NB4 (cell line): ENCODE data around the gene LGR5.

Experiments
- CTCF ChIP-seq: IDR thresholded peaks from one replicate; pipeline ENCODE4 v1.5.1; 2012; ENCODE audit warnings: low read depth, low read length
- POLR2A ChIP-seq: IDR thresholded peaks from 2 replicates; pipeline ENCODE4 v1.6.1; 2011; ENCODE audit warnings: mild to moderate bottlenecking; ENCODE audit not compliant: insufficient read length; ENCODE audit errors: extremely low read depth
- TF ChIP-seq, protein P1 (sequence below): IDR thresholded peaks from 2 replicates; pipeline ENCODE4 v1.6.1; 2011; ENCODE audit warnings: low read depth, low read length

GRCh38 chr12:71592841-71593240 is 153.2 kb downstream of the LGR5 start:
- TF ChIP-seq POLR2A (no peak), CTCF (no peak)
- TF ChIP-seq, protein P1, sequence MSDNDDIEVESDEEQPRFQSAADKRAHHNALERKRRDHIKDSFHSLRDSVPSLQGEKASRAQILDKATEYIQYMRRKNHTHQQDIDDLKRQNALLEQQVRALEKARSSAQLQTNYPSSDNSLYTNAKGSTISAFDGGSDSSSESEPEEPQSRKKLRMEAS, result no peak
